Measurements from ENCODE around the gene TMED3.

Gene TMED3

GRCh38 chr15:79321876-79322275 lies 11.0 kb downstream of the TMED3 start:
- no peak for TF ChIP-seq CTCF (IDR thresholded peaks at IDR 0.05; ENCODE audit: low read depth, low read length)
- H3K4me3 ChIP-seq (ENCODE audit: low read depth, low read length): no peak overlapping the region

- TF ChIP-seq CTCF (IDR thresholded peaks at IDR 0.05; ENCODE audit: low read depth, low read length): no peak
- no peak overlapping the region for H3K4me3 ChIP-seq (ENCODE audit: low read depth, low read length)
Observed at GRCh38 chr15:79322306-79322705, 11.4 kb downstream of the TMED3 start.

GRCh38 chr15:79322945-79323344 lies 12.0 kb downstream of the TMED3 start:
- no peak for TF ChIP-seq CTCF (IDR thresholded peaks at IDR 0.05; ENCODE audit: low read depth, low read length)
- no peak overlapping the region for H3K4me3 ChIP-seq (ENCODE audit: low read depth, low read length)

GRCh38 chr15:79329171-79329611 lies 18.3 kb downstream of the TMED3 start:
- H3K4me3 ChIP-seq (ENCODE audit: low read depth, low read length): no peak overlapping the region
- no peak for TF ChIP-seq CTCF (IDR thresholded peaks at IDR 0.05; ENCODE audit: low read depth, low read length)

- no peak for TF ChIP-seq CTCF (IDR thresholded peaks at IDR 0.05; ENCODE audit: low read depth, low read length)
- H3K4me3 ChIP-seq (ENCODE audit: low read depth, low read length): no peak overlapping the region
Observed at GRCh38 chr15:79332824-79333510, 22.1 kb downstream of the TMED3 start.

- no peak for TF ChIP-seq CTCF (IDR thresholded peaks at IDR 0.05; ENCODE audit: low read depth, low read length)
- no peak overlapping the region for H3K4me3 ChIP-seq (ENCODE audit: low read depth, low read length)
Observed at GRCh38 chr15:79337591-79337990, 26.7 kb downstream of the TMED3 start.

GRCh38 chr15:79339588-79340314 lies 28.8 kb downstream of the TMED3 start:
- no peak overlapping the region for H3K4me3 ChIP-seq (ENCODE audit: low read depth, low read length)
- peak; percentile 87 for TF ChIP-seq CTCF (IDR thresholded peaks at IDR 0.05; ENCODE audit: low read depth, low read length)
